Fibroblast of peridontal ligament (primary cell): ENCODE data around the gene FBXO34.
A peak's percentile ranks its signal among the peaks of the same experiment; 100 is the strongest.
"Not testable (repeated sequence)": the region's sequence is repeated elsewhere in the genome, so short reads cannot be mapped to it uniquely, and the experiment has no call there.

ENCODE experiments used
- DNase-seq: peaks from one replicate; pipeline ENCODE4 v3.0.0-alpha.2; 2010; ENCODE audit errors: extremely low read depth

FBXO34 gene

GRCh38 chr14:55309154-55309553, 37.9 kb downstream of the FBXO34 start:
- no peak for DNase-seq

GRCh38 chr14:55309761-55310365, 38.6 kb downstream of the FBXO34 start:
- DNase-seq: no peak

- DNase-seq: not testable (repeated sequence)
These were observed 41.3 kb downstream of the FBXO34 start for GRCh38 chr14:55312379-55313030.

GRCh38 chr14:55313480-55313879, 42.3 kb downstream of the FBXO34 start:
- no peak for DNase-seq

GRCh38 chr14:55314449-55314848, 43.2 kb downstream of the FBXO34 start:
- no peak for DNase-seq

- no peak for DNase-seq
These were observed 45.3 kb downstream of the FBXO34 start for GRCh38 chr14:55316564-55316963.

- no peak for DNase-seq
These were observed 46.5 kb downstream of the FBXO34 start for GRCh38 chr14:55317542-55318306.

GRCh38 chr14:55318694-55319093, 47.5 kb downstream of the FBXO34 start:
- DNase-seq: no peak

- no peak for DNase-seq
These were observed 52.7 kb downstream of the FBXO34 start for GRCh38 chr14:55323910-55324309.

GRCh38 chr14:55324812-55325211, 53.6 kb downstream of the FBXO34 start:
- DNase-seq: no peak

GRCh38 chr14:55327179-55327578, 56.0 kb downstream of the FBXO34 start:
- no peak for DNase-seq

GRCh38 chr14:55328317-55328716, 57.1 kb downstream of the FBXO34 start:
- DNase-seq: peak; percentile 59

GRCh38 chr14:55329999-55330710, 58.9 kb downstream of the FBXO34 start:
- peak; percentile 62 for DNase-seq

GRCh38 chr14:55332654-55333570, 61.7 kb downstream of the FBXO34 start:
- DNase-seq: no peak

- peak; percentile 28 for DNase-seq
These were observed 62.7 kb downstream of the FBXO34 start for GRCh38 chr14:55333711-55334485.

GRCh38 chr14:55336162-55336561, 64.9 kb downstream of the FBXO34 start:
- DNase-seq: peak; percentile 27

GRCh38 chr14:55336691-55337090, 65.5 kb downstream of the FBXO34 start:
- DNase-seq: no peak

GRCh38 chr14:55339770-55340169, 68.5 kb downstream of the FBXO34 start:
- DNase-seq: no peak

- no peak for DNase-seq
These were observed 69.3 kb downstream of the FBXO34 start for GRCh38 chr14:55340482-55340881.

- no peak for DNase-seq
These were observed 70.6 kb downstream of the FBXO34 start for GRCh38 chr14:55341781-55342180.
